HEK293 (cell line): ENCODE results near the gene ASPHD1.

Experiments used
- ELK4 ChIP-seq: IDR thresholded peaks from 2 replicates; pipeline ENCODE4 v1.6.1; 2011; ENCODE audit warnings: mild to moderate bottlenecking, low read depth, low read length, borderline replicate concordance
- GLI2 ChIP-seq: fragments of 450-650 bp; formaldehyde crosslinking; IDR thresholded peaks from 2 replicates; pipeline ENCODE4; 2017; ENCODE audit warnings: missing biosample characterization, missing genetic modification characterization, low read depth, borderline replicate concordance
- HOXD13 ChIP-seq: sonication (generic); formaldehyde crosslinking; IDR thresholded peaks from 2 replicates; pipeline ENCODE4 v1.8.0; 2022; ENCODE audit warnings: missing genetic modification reagents, borderline replicate concordance
- KLF9 ChIP-seq: fragments of 450-650 bp; formaldehyde crosslinking; IDR thresholded peaks from 2 replicates; pipeline ENCODE4 v1.5.1; 2016; ENCODE audit warnings: missing biosample characterization, missing genetic modification characterization, low read depth
- MZF1 ChIP-seq: fragments of 450-650 bp; formaldehyde crosslinking; IDR thresholded peaks from 2 replicates; pipeline ENCODE4 v1.5.1; 2017; ENCODE audit warnings: missing biosample characterization, missing genetic modification characterization, borderline replicate concordance
- PATZ1 ChIP-seq: fragments of 450-650 bp; formaldehyde crosslinking; IDR thresholded peaks from 2 replicates; pipeline ENCODE4 v1.5.1; 2016; ENCODE audit warnings: missing biosample characterization, missing genetic modification characterization
- PRDM1 ChIP-seq: fragments of 450-650 bp; formaldehyde crosslinking; IDR thresholded peaks from 2 replicates; pipeline ENCODE4; 2016; ENCODE audit warnings: missing biosample characterization, missing genetic modification characterization
- REST ChIP-seq: fragments of 450-650 bp; formaldehyde crosslinking; IDR thresholded peaks from 2 replicates; pipeline ENCODE4 v1.5.1; 2016; ENCODE audit warnings: missing biosample characterization, missing genetic modification characterization
- SCRT2 ChIP-seq: fragments of 450-650 bp; formaldehyde crosslinking; IDR thresholded peaks from 2 replicates; pipeline ENCODE4 v1.5.1; 2016; ENCODE audit warnings: missing biosample characterization, missing genetic modification characterization
- TRIM28 ChIP-seq: IDR thresholded peaks from 2 replicates; pipeline ENCODE4 v1.6.1; 2011; ENCODE audit warnings: low read length, control low read depth, borderline replicate concordance
- ZBTB20 ChIP-seq: fragments of 450-650 bp; formaldehyde crosslinking; IDR thresholded peaks from 2 replicates; pipeline ENCODE4 v1.5.1; 2016; ENCODE audit warnings: missing biosample characterization, missing genetic modification characterization
- ZBTB8A ChIP-seq: fragments of 450-650 bp; formaldehyde crosslinking; IDR thresholded peaks from 2 replicates; pipeline ENCODE4 v1.5.1; 2016; ENCODE audit warnings: missing biosample characterization, missing genetic modification characterization
- ZNF114 ChIP-seq: fragments of 450-650 bp; formaldehyde crosslinking; IDR thresholded peaks from 2 replicates; pipeline ENCODE4 v1.5.0; 2017; ENCODE audit warnings: missing biosample characterization, missing genetic modification characterization
- ZNF121 ChIP-seq: fragments of 450-650 bp; formaldehyde crosslinking; IDR thresholded peaks from 2 replicates; pipeline ENCODE4 v1.5.1; 2016; ENCODE audit warnings: missing biosample characterization, missing genetic modification characterization
- ZNF146 ChIP-seq: fragments of 450-650 bp; formaldehyde crosslinking; IDR thresholded peaks from 2 replicates; pipeline ENCODE4 v1.5.1; 2016; ENCODE audit warnings: missing biosample characterization, missing genetic modification characterization
- ZNF155 ChIP-seq: fragments of 450-650 bp; formaldehyde crosslinking; IDR thresholded peaks from 2 replicates; pipeline ENCODE4 v1.5.1; 2016; ENCODE audit warnings: missing biosample characterization, missing genetic modification characterization
- ZNF23 ChIP-seq: fragments of 450-650 bp; formaldehyde crosslinking; IDR thresholded peaks from 2 replicates; pipeline ENCODE4 v1.5.1; 2016; ENCODE audit warnings: missing biosample characterization, missing genetic modification characterization, borderline replicate concordance
- ZNF239 ChIP-seq: fragments of 450-650 bp; formaldehyde crosslinking; IDR thresholded peaks from 2 replicates; pipeline ENCODE4 v1.5.1; 2016; ENCODE audit warnings: missing biosample characterization, missing genetic modification characterization
- ZNF24 ChIP-seq: fragments of 450-650 bp; formaldehyde crosslinking; IDR thresholded peaks from 2 replicates; pipeline ENCODE4 v1.5.1; 2016; ENCODE audit warnings: missing biosample characterization, missing genetic modification characterization
- ZNF26 ChIP-seq: fragments of 450-650 bp; formaldehyde crosslinking; IDR thresholded peaks from 2 replicates; pipeline ENCODE4 v1.5.1; 2016; ENCODE audit warnings: missing biosample characterization, missing genetic modification characterization
- ZNF266 ChIP-seq: fragments of 450-650 bp; formaldehyde crosslinking; IDR thresholded peaks from 2 replicates; pipeline ENCODE4 v1.5.1; 2016; ENCODE audit warnings: missing biosample characterization, missing genetic modification characterization, low read depth
- ZNF274 ChIP-seq, 2 experiments: fragments of 200-500 bp in 1 of 2; fragments of 450-650 bp in 1 of 2; sonication (Bioruptor generic) in 1 of 2; formaldehyde crosslinking in 1 of 2; IDR thresholded peaks; 2 replicates each; pipeline versions ENCODE4 v1.5.1 to v1.6.1; 2014 to 2016; ENCODE audit warnings: borderline replicate concordance in 1 of 2, inconsistent platforms in 1 of 2, low read length in 1 of 2, missing biosample characterization in 1 of 2, missing genetic modification characterization in 1 of 2
- ZNF311 ChIP-seq: fragments of 450-650 bp; formaldehyde crosslinking; IDR thresholded peaks from 2 replicates; pipeline ENCODE4 v1.5.1; 2017; ENCODE audit warnings: missing biosample characterization, missing genetic modification characterization, borderline replicate concordance
- ZNF341 ChIP-seq: fragments of 450-650 bp; formaldehyde crosslinking; IDR thresholded peaks from 2 replicates; pipeline ENCODE4; 2016; ENCODE audit warnings: low read depth, missing biosample characterization, missing genetic modification characterization
- ZNF404 ChIP-seq: fragments of 450-650 bp; formaldehyde crosslinking; IDR thresholded peaks from 2 replicates; pipeline ENCODE4 v1.5.1; 2017; ENCODE audit warnings: missing biosample characterization, missing genetic modification characterization
- ZNF548 ChIP-seq: fragments of 450-650 bp; formaldehyde crosslinking; IDR thresholded peaks from 2 replicates; pipeline ENCODE4 v1.5.1; 2016; ENCODE audit warnings: missing biosample characterization, missing genetic modification characterization
- ZNF560 ChIP-seq: fragments of 450-650 bp; formaldehyde crosslinking; IDR thresholded peaks from 2 replicates; pipeline ENCODE4 v1.5.1; 2017; ENCODE audit warnings: missing biosample characterization, missing genetic modification characterization, borderline replicate concordance
- ZNF571 ChIP-seq: fragments of 450-650 bp; formaldehyde crosslinking; IDR thresholded peaks from 2 replicates; pipeline ENCODE4 v1.5.0; 2017; ENCODE audit warnings: missing biosample characterization, missing genetic modification characterization
- ZNF621 ChIP-seq: fragments of 450-650 bp; formaldehyde crosslinking; IDR thresholded peaks from 2 replicates; pipeline ENCODE4 v1.5.1; 2017; ENCODE audit warnings: missing biosample characterization, missing genetic modification characterization
- ZNF624 ChIP-seq: fragments of 450-650 bp; formaldehyde crosslinking; IDR thresholded peaks from 2 replicates; pipeline ENCODE4 v1.5.1; 2017; ENCODE audit warnings: missing biosample characterization, missing genetic modification characterization
- ZNF626 ChIP-seq: fragments of 450-650 bp; sonication (Bioruptor Pico); formaldehyde crosslinking; IDR thresholded peaks from 2 replicates; pipeline ENCODE4 v1.5.1; 2018; ENCODE audit warnings: missing biosample characterization, missing genetic modification characterization, inconsistent platforms
- ZNF776 ChIP-seq: fragments of 450-650 bp; formaldehyde crosslinking; IDR thresholded peaks from 2 replicates; pipeline ENCODE4 v1.5.0; 2017; ENCODE audit warnings: missing biosample characterization, missing genetic modification characterization, borderline replicate concordance
- ZNF830 ChIP-seq: fragments of 450-650 bp; IDR thresholded peaks from 2 replicates; pipeline ENCODE4 v1.5.0; 2018; ENCODE audit warnings: missing biosample characterization, missing genetic modification characterization, low read depth, mild to moderate bottlenecking, moderate library complexity
- ZSCAN30 ChIP-seq: fragments of 450-650 bp; IDR thresholded peaks from 2 replicates; pipeline ENCODE4 v1.5.1; 2018; ENCODE audit warnings: missing biosample characterization, mild to moderate bottlenecking, missing genetic modification characterization, moderate library complexity

The ASPHD1 gene

GRCh38 chr16:29899516-29900101 is 679 bp upstream of the ASPHD1 start, which contains the start of gene SEZ6L2 (continued):
- TF ChIP-seq ZNF548: no peak
- no peak for TF ChIP-seq ZSCAN30 (tag by site-specific recombination)
- TF ChIP-seq KLF9 (tag by site-specific recombination): no peak
- no peak for TF ChIP-seq ZNF311
- no peak for TF ChIP-seq MZF1 (tag by site-specific recombination)
- TF ChIP-seq PRDM1: no peak
- TF ChIP-seq ZBTB20 (tag by site-specific recombination): peak; percentile 91
- TF ChIP-seq ZNF404 (tag by site-specific recombination): no peak
- TF ChIP-seq ELK4: no peak; the same call in 1 of the 2 replicates
- no peak for TF ChIP-seq ZNF266
- no peak for TF ChIP-seq ZNF624 (tag by site-specific recombination)
- TF ChIP-seq ZNF830: no peak
- TF ChIP-seq ZNF26 (tag by site-specific recombination): no peak
- TF ChIP-seq ZNF146 (tag by site-specific recombination): no peak
- TF ChIP-seq ZNF155 (tag by site-specific recombination): no peak
- no peak for TF ChIP-seq ZNF776 (tag by site-specific recombination)
- peak; percentile 93 for TF ChIP-seq ZNF121 (tag by site-specific recombination)
- TF ChIP-seq TRIM28: no peak
- no peak for TF ChIP-seq ZNF114 (tag by site-specific recombination)
- TF ChIP-seq ZNF571 (tag by site-specific recombination): no peak
- TF ChIP-seq ZNF23 (tag by site-specific recombination): no peak
- TF ChIP-seq ZNF341: peak; percentile 93
- no peak for TF ChIP-seq ZNF621 (tag by site-specific recombination)
- no peak for TF ChIP-seq ZNF274 (IDR thresholded peaks at IDR 0.05; ENCODE audit: low read length)
- TF ChIP-seq ZNF274 (tag by site-specific recombination; IDR thresholded peaks at IDR 0.05; ENCODE audit: borderline replicate concordance): no peak
- no peak for TF ChIP-seq HOXD13 (CRISPR knock-in tag)
- TF ChIP-seq ZNF626 (tag by site-specific recombination): no peak
- no peak for TF ChIP-seq ZNF24 (tag by site-specific recombination)
- peak; percentile 99 for TF ChIP-seq REST (tag by site-specific recombination)
- TF ChIP-seq ZNF239 (tag by site-specific recombination): no peak
- peak; percentile 60 for TF ChIP-seq PATZ1
- TF ChIP-seq ZBTB8A (tag by site-specific recombination): no peak; the same call in 1 of the 2 replicates
- TF ChIP-seq ZNF560 (tag by site-specific recombination): no peak
- no peak for TF ChIP-seq GLI2 (tag by site-specific recombination)
- no peak for TF ChIP-seq SCRT2 (tag by site-specific recombination)
